ENCODE data around the gene CDIP1. TPM values are rescaled to one million over a fixed set of nuclear protein-coding genes. Genes with fewer than 3 reads are reported as not detected.

The CDIP1 gene
- total RNA-seq, result 31.7 and 32.2 TPM in 2 replicates
- long read RNA-seq, partial matches to known transcripts, result 0 of 2 reads
- long read RNA-seq, other reads (novel, unspliced or antisense), result 2 of 2 reads

DNA sequence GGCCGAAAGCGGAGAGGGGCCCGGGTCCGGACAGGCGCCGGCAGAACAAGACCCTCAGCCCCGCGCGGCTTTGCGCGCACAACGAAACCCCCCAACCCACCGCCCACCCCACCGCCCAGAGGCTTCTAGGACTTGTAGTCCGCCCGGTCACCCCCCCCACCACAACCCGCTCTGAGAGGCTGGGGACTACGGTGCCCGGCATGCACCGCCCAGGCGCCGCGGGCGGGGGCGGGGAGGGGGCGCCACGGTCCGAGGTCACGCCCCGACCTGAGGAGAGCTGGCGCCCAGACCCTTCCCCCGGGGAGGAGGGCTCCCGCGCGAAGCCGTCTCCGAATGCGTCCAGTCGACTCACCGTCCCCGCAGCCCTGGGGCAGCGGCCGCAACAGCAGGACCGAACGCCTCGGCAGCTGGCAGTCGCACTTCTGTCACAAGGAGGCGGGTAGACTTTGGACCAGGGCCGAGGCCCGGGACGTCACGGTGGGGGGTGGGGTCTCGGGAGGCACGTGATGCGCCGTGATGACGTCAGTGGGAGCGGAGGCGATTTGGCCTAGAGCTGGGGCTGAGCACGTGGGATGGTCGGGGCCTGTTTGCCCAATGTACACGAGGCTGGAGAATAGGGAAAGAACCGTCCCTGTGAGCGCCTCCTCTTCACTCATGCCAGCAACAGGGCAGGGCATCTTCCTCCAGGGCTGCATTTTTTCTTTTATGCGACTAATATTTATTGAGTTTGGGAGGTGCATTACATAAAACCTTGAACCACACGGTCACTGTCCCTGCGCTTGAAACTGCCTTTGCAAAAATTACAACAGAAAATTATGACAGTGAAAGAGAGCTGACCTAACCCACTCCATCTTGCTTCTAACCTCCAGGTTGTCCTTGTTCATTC is at the start of gene CDIP1:
TSS of gene CDIP1 (minus strand) at position 424 of the 886 bp plus-strand sequence. CDS start 24,643 bp downstream, outside the sequence.
- no peak within 1 kb of the TSS for H3K27ac Mint-ChIP-seq (ENCODE audit: unreplicated experiment)
- TF ChIP-seq CTCF (conservative IDR thresholded peaks at IDR 0.05), result no peak

GRCh38 chr16:4586291-4586690 is 47.7 kb upstream of the CDIP1 start:
- Mint-ChIP-seq H3K36me3 (ENCODE audit: low read depth) (no peaks in the 10 kb centered on the region), H3K4me1 (peaks cover 4% of the 10 kb centered on the region), H3K9me3 (no peaks in the 10 kb centered on the region), H3K27ac (ENCODE audit: unreplicated experiment) (no peak overlapping the region), H3K4me3 (no peak overlapping the region), H3K27me3 (ENCODE audit: low read depth) (peaks cover 15% of the 10 kb centered on the region)
- TF ChIP-seq CTCF (conservative IDR thresholded peaks at IDR 0.05), result no peak
- no peak for DNase-seq (ENCODE audit: low read depth, low spot score)

More for the DNA sequence above, at the start of gene CDIP1:
- H3K4me3 Mint-ChIP-seq, result peak within 1 kb of the TSS; percentile 91
- peaks cover 20% of the 10 kb centered on the region for H3K36me3 Mint-ChIP-seq (ENCODE audit: low read depth)
- peaks cover 9% of the 10 kb centered on the region for H3K4me1 Mint-ChIP-seq
- H3K9me3 Mint-ChIP-seq, result peaks cover 9% of the 10 kb centered on the region
- peak; percentile 88 for DNase-seq (ENCODE audit: low read depth, low spot score)
- H3K27me3 Mint-ChIP-seq (ENCODE audit: low read depth), result peaks cover 7% of the 10 kb centered on the region

DNA sequence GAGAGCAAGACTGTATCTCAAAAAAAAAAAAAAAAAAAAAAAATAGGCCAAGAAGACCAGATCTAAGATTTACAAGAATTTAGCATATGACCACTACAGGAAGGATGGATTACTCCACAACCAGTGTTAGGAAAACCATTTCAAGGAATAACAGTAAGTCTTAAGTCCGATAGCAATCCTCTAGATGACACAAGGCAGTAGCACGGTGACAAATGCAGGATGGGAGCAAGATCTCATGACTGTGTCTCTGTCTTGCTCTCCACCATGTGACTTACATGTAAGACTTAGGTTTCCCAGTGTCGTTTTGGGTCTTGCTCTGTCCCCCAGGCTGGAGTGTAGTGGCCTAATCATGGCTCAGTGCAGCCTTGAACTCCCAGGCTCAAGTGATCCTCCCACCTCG is 45.3 kb upstream of the CDIP1 start:
- Mint-ChIP-seq H3K27me3 (ENCODE audit: low read depth) (peaks cover 15% of the 10 kb centered on the region), H3K27ac (ENCODE audit: unreplicated experiment) (no peak overlapping the region), H3K4me1 (peaks cover 4% of the 10 kb centered on the region), H3K9me3 (no peaks in the 10 kb centered on the region), H3K4me3 (no peak overlapping the region), H3K36me3 (ENCODE audit: low read depth) (no peaks in the 10 kb centered on the region)
- no peak for TF ChIP-seq CTCF (conservative IDR thresholded peaks at IDR 0.05)
- DNase-seq (ENCODE audit: low read depth, low spot score), result no peak

GRCh38 chr16:4580250-4580649 is 41.7 kb upstream of the CDIP1 start:
- H3K36me3 Mint-ChIP-seq (ENCODE audit: low read depth), result no peaks in the 10 kb centered on the region
- H3K27me3 Mint-ChIP-seq (ENCODE audit: low read depth), result no peaks in the 10 kb centered on the region
- no peak for DNase-seq (ENCODE audit: low read depth, low spot score)
- H3K9me3 Mint-ChIP-seq, result no peaks in the 10 kb centered on the region
- TF ChIP-seq CTCF (conservative IDR thresholded peaks at IDR 0.05), result no peak
- no peak overlapping the region for H3K4me3 Mint-ChIP-seq
- no peaks in the 10 kb centered on the region for H3K4me1 Mint-ChIP-seq
- H3K27ac Mint-ChIP-seq (ENCODE audit: unreplicated experiment), result no peak overlapping the region

DNA sequence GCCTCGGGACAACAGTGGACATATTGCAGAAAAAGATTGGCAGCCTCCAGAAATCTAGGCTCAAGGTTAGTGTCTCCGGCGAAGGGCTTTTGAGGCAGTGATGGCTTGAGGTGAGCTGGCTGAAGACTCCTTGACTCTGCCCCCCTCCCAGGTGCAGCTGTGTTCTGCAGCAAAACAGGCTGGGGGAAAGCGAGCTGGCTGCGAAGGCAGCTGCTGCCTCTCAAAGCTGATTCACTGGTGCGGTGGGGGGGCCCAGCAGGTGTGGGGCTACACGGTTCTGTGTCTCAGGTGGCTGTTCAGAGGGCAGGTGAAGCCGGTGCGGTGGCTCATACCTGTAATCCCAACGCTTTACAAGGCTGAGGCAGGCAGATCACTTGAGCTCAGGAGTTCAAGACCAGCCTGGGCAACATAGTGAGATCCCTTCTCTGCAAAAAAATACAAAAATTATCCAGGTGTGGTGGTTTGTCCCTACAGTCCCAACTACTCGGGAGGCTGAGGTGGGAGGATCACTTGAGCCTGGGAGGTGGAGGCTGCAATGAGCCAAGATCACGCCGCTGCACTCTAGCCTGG is 40.5 kb upstream of the CDIP1 start:
- H3K27me3 Mint-ChIP-seq (ENCODE audit: low read depth), result no peaks in the 10 kb centered on the region
- H3K36me3 Mint-ChIP-seq (ENCODE audit: low read depth), result no peaks in the 10 kb centered on the region
- no peak overlapping the region for H3K4me3 Mint-ChIP-seq
- H3K9me3 Mint-ChIP-seq, result no peaks in the 10 kb centered on the region
- TF ChIP-seq CTCF (conservative IDR thresholded peaks at IDR 0.05), result no peak
- no peaks in the 10 kb centered on the region for H3K4me1 Mint-ChIP-seq
- H3K27ac Mint-ChIP-seq (ENCODE audit: unreplicated experiment), result no peak overlapping the region
- DNase-seq (ENCODE audit: low read depth, low spot score), result no peak
